GM18508 (cell line): Measurements from ENCODE around the gene CADPS.

Source experiments
- ATAC-seq: cut with Tn5 transposase; IDR thresholded peaks from one replicate; pipeline ENCODE4 v1.9.1; 2021; ENCODE audit warnings: moderate number of reproducible peaks; ENCODE audit not compliant: insufficient read depth, unreplicated experiment

Gene CADPS

GRCh38 chr3:62567097-62568021, 307.9 kb downstream of the CADPS start:
- no peak for ATAC-seq

GRCh38 chr3:62566022-62566557, 309.1 kb downstream of the CADPS start:
- ATAC-seq = no peak

- ATAC-seq = no peak
Observed at GRCh38 chr3:62562596-62562995, 312.6 kb downstream of the CADPS start.

- no peak for ATAC-seq
Observed at GRCh38 chr3:62562017-62562416, 313.2 kb downstream of the CADPS start.

GRCh38 chr3:62559831-62560445, 315.3 kb downstream of the CADPS start:
- ATAC-seq = no peak

- ATAC-seq = no peak
Observed at GRCh38 chr3:62558549-62559112, 316.6 kb downstream of the CADPS start.

GRCh38 chr3:62557983-62558382, 317.2 kb downstream of the CADPS start:
- no peak for ATAC-seq

- no peak for ATAC-seq
Observed at GRCh38 chr3:62557450-62557849, 317.8 kb downstream of the CADPS start.

GRCh38 chr3:62556121-62556815, 318.9 kb downstream of the CADPS start:
- no peak for ATAC-seq

GRCh38 chr3:62554264-62554799, 320.9 kb downstream of the CADPS start:
- no peak for ATAC-seq

- no peak for ATAC-seq
Observed at GRCh38 chr3:62553811-62554210, 321.4 kb downstream of the CADPS start.

- no peak for ATAC-seq
Observed at GRCh38 chr3:62551556-62551955, 323.7 kb downstream of the CADPS start.

- no peak for ATAC-seq
Observed at GRCh38 chr3:62550439-62550838, 324.8 kb downstream of the CADPS start.

GRCh38 chr3:62548528-62549205, 326.5 kb downstream of the CADPS start:
- no peak for ATAC-seq

- ATAC-seq = no peak
Observed at GRCh38 chr3:62546266-62546665, 328.9 kb downstream of the CADPS start.

GRCh38 chr3:62542185-62542584, 333.0 kb downstream of the CADPS start:
- no peak for ATAC-seq

GRCh38 chr3:62539762-62540161, 335.5 kb downstream of the CADPS start:
- ATAC-seq = no peak

GRCh38 chr3:62538691-62539356, 336.4 kb downstream of the CADPS start:
- no peak for ATAC-seq

- no peak for ATAC-seq
Observed at GRCh38 chr3:62534326-62534725, 340.9 kb downstream of the CADPS start.
